GM21381 (cell line): ENCODE data around the gene EVI5.

Experiments
- ATAC-seq: cut with Tn5 transposase; IDR thresholded peaks from one replicate; pipeline ENCODE4 v1.9.1; 2021; ENCODE audit warnings: mild to moderate bottlenecking, moderate library complexity; ENCODE audit not compliant: unreplicated experiment

Gene EVI5

DNA sequence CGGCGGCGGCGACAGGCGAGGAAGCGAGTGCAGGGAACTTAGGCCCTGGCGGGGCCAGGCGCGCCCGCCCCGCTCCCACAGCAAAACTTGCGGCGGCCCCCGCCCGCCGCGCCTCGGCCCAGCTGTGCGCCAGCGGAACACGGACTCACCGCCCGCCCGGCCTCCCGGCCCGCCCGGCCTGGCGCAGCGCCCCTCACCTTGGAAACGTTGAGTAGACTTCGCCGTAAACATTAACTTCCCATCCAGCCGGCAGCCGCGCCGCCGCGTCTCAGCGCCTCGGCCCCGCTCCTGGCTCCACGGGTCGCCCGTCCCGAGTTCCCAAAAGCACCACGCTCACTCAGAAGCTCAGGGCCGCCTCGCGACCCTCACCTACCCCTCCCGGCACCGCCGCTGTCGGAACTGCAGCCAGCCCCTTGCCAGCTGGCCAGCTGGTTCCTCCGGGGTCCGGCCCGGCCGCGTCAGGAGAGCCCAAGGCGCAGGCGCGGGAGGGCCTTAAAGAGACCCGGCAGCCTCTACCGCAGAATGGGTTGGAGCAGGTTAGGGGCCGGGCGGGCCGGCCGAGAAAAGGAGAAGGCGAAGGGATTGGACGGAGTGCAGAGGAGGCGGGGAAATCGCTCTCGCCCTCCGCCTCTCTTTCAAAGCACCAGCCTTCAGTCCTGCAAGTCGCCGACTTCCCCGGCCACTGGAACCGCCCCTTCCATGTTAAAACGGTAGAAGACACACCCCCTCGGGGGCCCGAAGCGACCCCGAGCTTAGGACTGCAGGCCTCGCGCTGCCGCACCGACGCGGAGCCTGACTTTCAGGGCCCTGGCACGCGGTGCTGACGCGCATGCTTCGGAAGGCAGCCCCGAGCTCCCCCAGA is at the start of gene EVI5:
EVI5 (minus strand) TSS at position 470 of the 862 bp plus-strand sequence. CDS start 48,562 bp downstream, outside the sequence.
- peak; percentile 94 for ATAC-seq

DNA sequence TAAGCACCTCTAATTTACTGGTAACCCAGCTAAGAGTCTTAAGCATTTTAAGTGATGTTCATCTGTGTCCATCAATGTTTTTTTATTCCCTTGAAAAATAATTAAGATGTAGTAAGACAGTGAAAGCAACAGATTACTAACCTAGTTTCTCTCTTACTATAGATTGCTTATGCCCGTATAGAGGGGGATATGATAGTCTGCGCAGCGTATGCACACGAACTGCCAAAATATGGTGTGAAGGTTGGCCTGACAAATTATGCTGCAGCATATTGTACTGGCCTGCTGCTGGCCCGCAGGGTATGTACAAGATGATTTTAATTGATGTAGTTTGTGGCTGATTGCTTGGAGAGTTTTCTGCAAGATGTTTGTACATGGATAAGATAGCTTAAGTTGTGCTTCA is 49.7 kb upstream of the EVI5 start:
- ATAC-seq, result no peak

DNA sequence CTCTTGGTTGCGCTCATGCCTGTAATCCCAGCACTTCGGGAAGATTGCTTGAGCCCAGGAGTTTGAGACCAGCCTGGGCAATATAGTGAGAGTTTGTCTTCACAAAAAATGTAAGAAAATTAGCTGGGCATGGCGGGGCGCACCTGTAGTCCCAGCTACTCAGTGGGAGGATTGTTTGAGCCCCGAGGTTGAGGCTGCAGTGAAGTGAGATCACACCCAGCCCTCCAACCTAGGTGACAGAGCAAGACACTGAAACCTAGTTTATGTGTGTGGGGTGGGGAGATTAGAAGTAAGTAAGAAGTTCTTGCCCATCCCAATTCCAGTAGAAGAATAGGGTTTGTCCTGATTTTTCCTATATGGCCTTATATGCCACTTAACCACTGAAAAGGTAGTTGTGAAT is 48.9 kb upstream of the EVI5 start:
- ATAC-seq, result no peak

DNA sequence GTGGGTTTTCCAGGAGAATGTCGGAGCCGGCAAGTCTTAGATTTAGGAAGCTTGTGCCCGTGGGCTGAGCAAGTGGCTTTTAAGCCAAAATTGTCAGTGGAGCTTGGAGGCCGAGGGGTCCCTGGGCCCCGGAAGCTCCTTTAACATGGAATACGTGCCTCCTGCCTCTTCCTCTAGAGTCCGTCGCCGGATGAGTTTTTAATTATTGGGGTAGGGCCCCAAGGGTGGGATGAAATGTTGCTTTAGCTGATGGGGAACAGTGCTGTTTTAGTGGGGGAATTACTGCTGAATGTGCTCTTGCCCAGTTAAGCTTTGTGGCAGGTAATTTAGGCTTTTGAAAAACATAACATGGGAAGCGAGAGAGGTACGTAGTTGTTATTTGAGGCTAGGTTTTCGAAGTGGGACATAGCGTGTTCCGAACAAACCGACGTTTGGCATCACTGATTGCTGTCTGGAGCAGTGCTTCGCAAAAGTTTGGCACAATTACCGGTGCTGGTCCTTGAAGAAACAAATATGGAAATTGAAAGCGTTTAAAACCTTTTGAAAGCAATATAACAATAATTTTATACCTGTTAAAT is 47.7 kb upstream of the EVI5 start:
- no peak for ATAC-seq

DNA sequence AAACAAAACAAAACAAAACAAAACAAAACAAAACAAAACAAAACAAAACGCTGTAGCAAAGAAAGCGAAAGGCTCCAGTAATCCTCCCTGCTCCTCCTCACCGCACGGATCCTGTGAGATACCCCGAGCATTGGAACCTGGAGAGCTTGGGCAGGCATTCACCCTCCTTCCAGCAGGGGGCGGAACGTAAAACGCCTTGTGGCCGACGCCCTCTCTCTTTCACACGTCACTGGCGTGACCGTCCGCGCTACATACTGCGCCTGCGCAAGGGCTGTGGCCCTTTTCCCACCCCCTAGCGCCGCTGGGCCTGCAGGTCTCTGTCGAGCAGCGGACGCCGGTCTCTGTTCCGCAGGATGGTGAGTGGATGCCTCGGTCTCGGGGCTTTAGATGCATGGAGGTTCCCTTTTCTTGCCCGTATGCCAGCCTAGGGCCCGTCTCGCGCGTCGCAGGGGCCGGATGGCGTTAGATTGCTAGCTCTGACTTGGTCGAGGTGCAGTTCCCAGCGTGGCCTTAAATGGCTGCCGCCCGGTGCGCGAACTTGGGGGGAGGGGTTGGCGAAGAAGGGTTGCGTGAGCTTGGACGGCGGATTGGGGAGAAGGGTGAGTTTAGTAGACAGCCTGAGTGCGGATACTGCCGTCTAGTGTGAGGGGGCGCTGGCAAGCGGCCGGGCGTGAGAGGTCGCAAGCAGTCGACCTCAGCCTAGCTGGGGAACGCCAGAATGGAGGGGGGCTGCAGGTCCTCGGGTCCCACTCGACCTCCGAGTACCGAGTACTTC is 47.0 kb upstream of the EVI5 start, which contains the start of gene RPL5:
RPL5 (plus strand) TSS at position 279 of the 775 bp plus-strand sequence; CDS start at position 354, 75 bp downstream.
- peak; percentile 92 for ATAC-seq

DNA sequence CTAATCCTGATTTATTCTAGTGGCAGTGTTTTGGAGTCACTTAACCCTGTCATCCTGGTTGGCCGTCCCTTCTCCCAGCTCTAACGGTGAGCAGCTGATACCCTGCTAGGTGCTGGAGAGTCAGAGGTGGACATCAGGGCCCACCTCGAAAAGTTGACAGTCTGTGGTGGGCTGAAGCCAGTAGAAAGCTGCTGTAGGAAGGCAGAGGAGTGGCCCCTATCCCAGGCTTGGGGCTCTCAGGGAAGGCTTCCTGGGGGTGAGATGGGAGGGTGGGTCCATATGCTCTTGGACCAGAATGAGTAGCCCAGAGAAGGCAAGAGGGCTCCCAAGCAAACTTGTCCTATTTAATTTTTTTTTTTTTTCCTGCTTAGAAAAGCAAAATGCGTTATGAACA is 46.5 kb upstream of the EVI5 start:
- peak; percentile 2 for ATAC-seq

DNA sequence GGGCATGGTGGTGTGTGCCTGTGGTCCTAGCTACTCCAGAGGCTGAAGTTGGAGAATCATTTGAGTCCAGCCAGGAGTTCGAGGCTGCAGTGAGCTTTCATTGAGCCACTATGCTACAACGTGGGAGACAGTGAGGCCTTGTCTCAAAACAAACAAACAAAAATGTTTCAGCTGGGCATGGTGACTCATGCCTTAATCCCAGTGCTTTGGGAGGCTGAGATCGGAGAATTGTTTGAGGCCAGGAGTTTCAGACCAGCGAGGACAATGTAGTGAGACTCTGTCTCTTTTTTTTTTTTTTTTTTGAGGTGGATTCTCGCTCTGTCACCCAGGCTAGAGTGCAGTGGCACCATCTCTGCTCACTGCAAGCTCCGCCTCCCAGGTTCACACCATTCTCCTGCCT is 41.9 kb upstream of the EVI5 start:
- no peak for ATAC-seq

DNA sequence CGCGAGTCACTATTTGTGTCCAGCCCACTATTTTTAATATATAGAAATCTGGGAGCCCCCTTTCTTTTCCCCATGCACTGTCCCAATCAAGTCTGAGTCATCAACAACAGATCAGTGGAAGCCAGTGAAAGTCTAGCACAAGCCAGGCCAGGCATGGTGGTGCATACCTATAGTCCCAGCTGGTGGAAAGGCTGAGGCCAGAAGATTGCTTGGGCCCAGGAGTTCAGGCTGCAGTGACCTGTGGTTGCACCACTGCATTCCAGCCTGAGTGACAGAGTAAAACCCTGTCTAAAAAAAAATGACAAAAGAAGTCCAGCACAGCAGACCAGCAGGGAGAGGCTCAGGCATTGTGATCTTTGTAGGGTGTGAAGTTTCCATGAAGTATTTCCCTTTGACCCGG is 38.0 kb upstream of the EVI5 start:
- ATAC-seq, result no peak

DNA sequence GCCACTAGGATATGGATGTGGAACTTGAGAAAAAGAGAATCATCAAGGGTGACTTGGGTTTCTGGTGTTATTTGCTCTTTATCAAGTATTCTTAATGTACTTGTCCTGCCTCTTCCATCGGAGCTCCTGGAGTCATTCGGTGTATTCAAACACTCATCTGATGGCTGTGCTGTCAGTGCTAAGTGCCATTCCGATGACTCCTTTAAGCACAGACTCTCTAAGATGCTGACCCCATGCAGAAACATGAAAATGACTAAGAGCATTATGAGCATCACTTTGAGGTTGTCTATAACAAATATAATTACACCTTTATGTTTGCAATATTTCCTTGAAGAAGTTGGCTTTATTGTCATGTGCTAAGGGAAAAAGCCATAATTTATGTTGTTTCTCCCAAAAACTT is 35.6 kb upstream of the EVI5 start:
- no peak for ATAC-seq

DNA sequence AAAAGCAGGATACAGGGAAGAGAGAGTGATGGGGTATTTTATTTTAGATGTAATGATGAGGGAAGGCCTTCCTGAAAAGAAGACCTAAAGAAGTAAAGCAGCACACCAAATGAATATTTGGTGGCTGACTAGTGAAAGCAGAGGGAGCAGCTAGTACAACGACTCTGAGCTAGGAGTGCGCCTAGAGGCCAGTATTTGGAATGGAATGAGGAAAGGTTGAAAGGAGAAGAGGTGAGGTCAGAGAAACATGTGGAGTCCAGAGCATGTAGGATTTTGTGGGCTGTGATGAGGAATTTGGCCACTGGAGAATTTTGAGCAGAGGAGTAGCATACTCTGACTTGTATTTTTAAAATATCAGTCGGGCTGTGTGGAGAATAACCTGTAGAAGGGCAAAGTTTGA is 35.1 kb upstream of the EVI5 start:
- no peak for ATAC-seq

DNA sequence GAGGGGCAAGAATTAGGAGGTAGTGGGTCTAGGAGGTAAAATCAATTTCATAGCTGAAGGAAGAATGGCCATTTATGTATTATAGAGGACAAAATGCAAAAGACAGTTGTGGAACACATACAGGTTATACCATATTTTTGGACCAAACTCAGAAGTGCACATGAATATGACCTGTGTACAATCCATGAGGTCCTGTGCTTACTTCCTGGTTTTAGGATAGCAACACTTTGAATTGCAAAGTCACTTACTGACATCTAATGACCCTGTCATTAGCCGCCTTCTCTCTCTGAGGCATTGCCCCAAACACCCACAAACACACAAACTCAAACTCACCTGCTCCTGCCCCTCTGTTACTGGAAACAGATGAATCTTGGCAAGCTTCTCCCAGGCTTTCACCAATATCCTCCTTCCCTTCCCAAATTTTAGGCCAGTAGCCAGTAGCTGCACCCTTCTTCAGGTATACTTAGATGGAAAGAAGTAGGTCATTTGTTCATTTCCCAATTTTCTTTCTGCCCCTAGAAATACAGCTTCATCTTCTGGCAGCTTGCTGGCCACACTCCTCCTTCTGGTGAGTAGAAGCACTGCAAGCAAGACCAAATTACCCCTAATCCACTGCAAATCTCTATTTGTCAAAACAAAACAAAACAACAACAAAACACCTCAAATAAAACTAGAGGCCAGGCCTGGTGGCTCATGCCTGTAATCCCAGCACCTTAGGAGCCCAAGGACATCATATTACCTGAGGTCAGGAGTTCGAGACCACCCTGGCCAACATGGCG is 33.3 kb upstream of the EVI5 start:
- ATAC-seq, result no peak

DNA sequence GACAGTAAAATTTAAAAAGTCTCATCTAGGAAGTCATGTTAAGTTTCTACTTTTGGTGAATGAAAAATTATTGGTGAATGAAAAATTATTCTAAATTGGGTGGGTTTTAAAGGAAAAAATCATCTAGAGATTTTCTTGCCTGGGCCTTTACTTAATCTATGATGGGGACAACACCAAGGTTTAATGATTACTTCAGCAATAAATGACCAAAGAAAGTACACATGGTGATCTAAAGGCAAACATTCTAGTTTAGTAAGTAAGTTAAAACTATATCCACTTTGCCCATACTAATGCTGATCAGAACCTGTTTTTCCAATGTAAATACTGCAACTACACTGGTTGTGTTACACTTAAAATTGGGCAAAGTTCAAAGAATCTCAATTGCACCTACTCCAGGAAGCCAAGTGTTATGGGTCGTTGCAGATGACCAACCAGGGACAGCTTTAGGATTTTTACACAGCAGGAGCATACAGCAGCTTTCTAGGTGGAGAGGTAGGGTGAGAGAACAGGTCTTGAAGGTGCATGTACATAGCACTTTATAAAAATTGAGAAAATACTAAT is 32.3 kb upstream of the EVI5 start:
- no peak for ATAC-seq

DNA sequence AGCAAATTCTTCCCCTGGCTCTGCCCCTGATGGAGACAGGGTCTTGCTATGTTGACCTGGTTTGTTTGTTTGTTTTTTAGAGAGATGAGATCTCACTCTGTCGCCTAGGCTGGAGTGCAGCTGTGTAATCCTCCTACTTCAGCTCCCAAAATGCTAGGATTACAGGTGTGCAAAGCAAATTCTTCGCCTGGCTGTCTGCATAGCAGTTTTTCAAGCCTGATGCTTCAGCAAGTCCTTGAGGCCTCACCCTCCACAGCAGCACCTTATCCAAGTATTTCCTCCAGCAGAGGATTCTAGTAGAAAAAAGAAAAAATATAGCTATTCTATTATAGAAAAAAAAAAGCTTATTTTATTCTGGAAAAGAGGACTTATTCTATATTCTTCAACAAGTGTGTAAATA is 31.8 kb upstream of the EVI5 start:
- ATAC-seq, result no peak

DNA sequence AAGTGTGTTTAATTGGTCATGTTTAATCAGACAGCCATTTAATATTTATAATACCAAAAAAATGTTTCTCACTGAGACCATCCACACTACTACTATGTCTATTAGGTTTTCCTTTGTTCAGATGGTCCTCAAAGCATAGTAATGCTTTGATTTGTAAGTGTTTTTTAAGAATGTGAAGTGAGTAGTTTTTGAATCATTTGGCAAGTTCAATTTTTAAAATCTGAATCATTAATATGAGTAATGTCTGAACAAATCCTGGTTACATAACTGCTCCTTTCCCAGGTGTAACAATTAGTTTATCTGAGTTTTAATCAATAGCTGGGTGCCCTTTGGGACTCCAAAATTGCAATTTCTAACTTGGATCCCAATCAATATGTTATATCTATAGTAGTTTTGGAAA is 23.5 kb upstream of the EVI5 start:
- ATAC-seq, result no peak

DNA sequence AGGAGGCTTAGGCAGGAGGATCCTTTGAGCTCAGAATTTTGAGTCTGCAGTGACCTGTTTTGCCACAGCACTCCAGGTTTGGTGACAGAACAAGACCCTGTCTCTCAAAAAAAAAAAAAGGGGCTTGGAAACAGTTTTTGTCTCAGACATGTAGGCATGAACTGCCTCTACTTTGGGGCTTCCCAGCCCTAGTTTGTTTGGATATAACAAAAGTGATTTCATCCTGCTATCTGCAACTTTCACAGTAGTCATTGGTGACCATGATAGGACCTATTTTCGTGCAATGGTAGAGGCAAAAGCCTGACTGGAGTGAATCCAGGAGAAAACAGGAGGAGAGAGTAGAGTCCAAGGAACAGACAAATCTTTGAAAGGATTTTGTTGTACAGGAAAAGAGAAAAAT is 20.3 kb upstream of the EVI5 start:
- ATAC-seq, result no peak

DNA sequence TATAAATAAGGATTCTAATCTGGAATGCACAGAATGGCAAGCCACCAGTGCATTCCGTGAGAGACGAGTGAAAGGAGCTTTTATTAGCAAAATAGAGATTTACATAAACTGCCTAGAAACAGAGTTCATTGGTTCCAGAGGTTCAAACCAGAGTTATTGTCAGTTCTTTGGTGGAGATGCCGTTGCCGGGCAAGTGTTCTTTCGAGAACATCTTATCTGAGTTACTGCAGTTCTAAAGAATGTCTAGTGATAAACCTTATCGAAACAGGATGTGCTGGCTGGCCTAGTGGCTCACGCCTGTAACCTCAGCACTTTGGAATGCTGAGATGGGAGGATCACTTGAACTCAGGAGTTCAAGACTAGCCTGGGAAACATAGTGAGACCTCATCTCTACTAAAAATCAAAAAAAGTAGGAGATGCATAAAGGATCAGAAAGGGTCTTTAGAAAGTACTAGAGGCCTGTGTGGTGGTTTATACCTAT is 19.9 kb upstream of the EVI5 start:
- no peak for ATAC-seq

DNA sequence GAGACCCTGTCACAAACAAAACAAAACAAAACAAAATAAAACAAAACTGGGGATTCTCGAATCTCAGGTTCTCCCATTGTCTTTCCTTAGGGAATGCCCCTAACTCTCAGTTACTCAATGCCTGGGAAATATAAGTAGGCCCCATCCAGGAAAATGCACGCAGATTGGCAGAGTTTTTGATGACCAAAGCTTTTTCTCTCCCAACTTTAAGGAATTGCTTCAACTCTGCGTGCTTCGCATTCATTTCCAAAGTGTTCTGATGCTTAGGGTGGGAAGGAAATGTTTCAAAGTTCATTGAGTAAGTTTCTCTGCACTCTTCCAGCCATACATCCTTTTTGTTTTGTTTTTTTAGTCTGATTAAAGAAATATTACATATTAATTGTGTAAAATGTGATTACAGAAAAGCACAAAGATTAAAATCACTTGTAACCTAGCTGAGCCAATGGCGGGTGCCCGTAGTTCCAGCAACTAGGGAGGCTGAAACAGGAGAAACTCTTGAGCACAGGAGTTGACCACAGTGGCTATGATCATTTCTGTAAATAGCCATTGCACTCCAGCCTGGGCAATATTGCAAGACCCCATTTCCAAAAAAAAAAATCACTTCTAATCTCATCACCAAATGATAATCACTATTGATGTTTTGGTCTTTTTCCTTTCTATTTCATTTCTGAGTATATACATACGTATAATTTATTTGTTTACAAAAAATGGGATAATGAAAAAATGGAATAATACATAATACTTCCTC is 18.4 kb upstream of the EVI5 start:
- no peak for ATAC-seq

DNA sequence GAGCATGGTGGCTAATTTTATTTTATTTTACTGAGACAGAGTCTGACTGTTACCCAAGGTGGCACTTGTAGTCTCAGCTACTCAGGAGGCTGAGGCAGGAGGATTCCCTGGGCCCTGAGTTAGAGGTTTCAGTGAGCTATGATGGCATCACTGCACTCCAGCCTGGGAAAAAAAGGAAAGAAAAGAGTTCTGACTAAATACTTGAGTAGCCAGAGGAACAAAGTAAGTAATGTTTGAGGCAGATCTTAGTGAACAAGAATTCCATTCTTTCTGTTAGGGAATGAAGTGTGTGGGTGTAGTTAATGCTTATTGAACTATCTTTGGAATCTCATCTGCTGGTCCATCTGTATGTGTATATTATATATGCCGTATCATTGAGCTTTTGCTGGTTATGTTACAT is 13.1 kb upstream of the EVI5 start:
- no peak for ATAC-seq

DNA sequence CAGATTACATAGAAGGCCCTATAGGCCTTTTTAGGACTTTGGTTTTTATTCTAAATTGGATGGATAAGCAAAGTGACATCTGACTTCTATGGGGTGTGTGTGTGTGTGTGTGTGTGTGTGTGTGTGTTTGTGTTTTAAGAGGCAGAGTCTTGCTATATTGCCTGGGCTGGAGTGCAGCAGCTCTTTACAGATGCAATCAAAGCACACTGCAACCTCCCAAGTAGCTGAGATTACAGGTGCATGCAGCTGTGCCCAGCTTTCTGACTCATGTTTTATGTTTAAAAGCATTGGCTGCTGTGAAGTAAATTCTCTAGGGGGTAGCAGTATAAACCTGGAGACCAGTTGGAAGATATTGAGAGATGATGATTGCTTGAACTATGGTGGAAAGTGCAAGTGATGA is 12.4 kb upstream of the EVI5 start:
- ATAC-seq, result no peak

DNA sequence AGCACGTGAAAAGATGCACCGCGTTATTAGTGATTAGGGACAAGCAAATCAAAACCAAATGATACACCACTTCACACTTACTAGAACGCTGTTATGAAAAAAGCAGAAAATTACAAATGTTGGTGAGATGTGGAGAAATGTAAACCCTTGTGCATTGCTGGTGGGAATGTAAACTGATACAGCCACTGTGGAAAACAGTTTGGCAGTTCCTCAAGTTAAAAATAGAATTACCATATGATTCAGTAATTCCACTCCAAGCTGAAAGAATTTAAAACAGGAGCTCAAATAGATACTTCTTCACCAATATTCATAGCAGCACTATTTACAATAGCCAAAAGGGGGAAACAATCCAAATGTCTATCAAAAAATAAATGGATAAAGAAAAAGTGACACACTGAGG is 10.3 kb upstream of the EVI5 start:
- ATAC-seq, result no peak
